Measurements from ENCODE around the gene MAPK8IP3.

MAPK8IP3 gene

GRCh38 chr16:1705688-1706385 is at the start of gene MAPK8IP3:
Gene MAPK8IP3, plus strand, starts transcription at chr16:1706195. Its CDS starts 145 bp downstream, at chr16:1706340.
- DNase-seq: peak; percentile 99

- no peak for DNase-seq
Measured at GRCh38 chr16:1656808-1657617, 49.0 kb upstream of the MAPK8IP3 start.

GRCh38 chr16:1657841-1658240 is 48.2 kb upstream of the MAPK8IP3 start:
- DNase-seq: no peak

- no peak for DNase-seq
Measured at GRCh38 chr16:1659031-1659430, 47.0 kb upstream of the MAPK8IP3 start.

GRCh38 chr16:1661826-1662225 is 44.2 kb upstream of the MAPK8IP3 start:
- no peak for DNase-seq

GRCh38 chr16:1662543-1662942 is 43.5 kb upstream of the MAPK8IP3 start:
- no peak for DNase-seq

GRCh38 chr16:1665829-1666228 is 40.2 kb upstream of the MAPK8IP3 start:
- DNase-seq: no peak

- DNase-seq: no peak
Measured at GRCh38 chr16:1666316-1666715, 39.7 kb upstream of the MAPK8IP3 start.

- no peak for DNase-seq
Measured at GRCh38 chr16:1667271-1667670, 38.7 kb upstream of the MAPK8IP3 start.

- DNase-seq: no peak
Measured at GRCh38 chr16:1667916-1668315, 38.1 kb upstream of the MAPK8IP3 start.

GRCh38 chr16:1668612-1669319 is 37.2 kb upstream of the MAPK8IP3 start:
- DNase-seq: no peak

- no peak for DNase-seq
Measured at GRCh38 chr16:1669698-1670097, 36.3 kb upstream of the MAPK8IP3 start.

GRCh38 chr16:1670371-1670770 is 35.6 kb upstream of the MAPK8IP3 start:
- DNase-seq: no peak

GRCh38 chr16:1670866-1671265 is 35.1 kb upstream of the MAPK8IP3 start:
- DNase-seq: no peak

GRCh38 chr16:1673424-1674151 is 32.4 kb upstream of the MAPK8IP3 start:
- DNase-seq: no peak

GRCh38 chr16:1674306-1674705 is 31.7 kb upstream of the MAPK8IP3 start:
- DNase-seq: no peak

GRCh38 chr16:1674751-1675664 is 31.0 kb upstream of the MAPK8IP3 start:
- no peak for DNase-seq

- DNase-seq: no peak
Measured at GRCh38 chr16:1676661-1677060, 29.3 kb upstream of the MAPK8IP3 start.

GRCh38 chr16:1677339-1677738 is 28.7 kb upstream of the MAPK8IP3 start:
- no peak for DNase-seq

GRCh38 chr16:1677942-1678499 is 28.0 kb upstream of the MAPK8IP3 start, which contains the start of gene JPT2:
Gene JPT2, plus strand, starts transcription at chr16:1678279. Its CDS starts 34 bp downstream, at chr16:1678313.
- DNase-seq: peak; percentile 97

GRCh38 chr16:1678500-1679098 is 27.4 kb upstream of the MAPK8IP3 start:
- peak; percentile 58 for DNase-seq
